Chondrocyte (in vitro differentiated cells): ENCODE results near the gene TTLL6. TPM values are rescaled to one million over a fixed set of nuclear protein-coding genes. Genes with fewer than 3 reads are reported as not detected.

Experiments
- DNase-seq: peaks from one replicate; pipeline ENCODE4 v3.0.0; 2021; ENCODE audit warnings: mixed read lengths, low spot score
- H3K27ac Mint-ChIP-seq: one replicate; pipeline ENCODE4 v1.8.0; 2021; ENCODE audit warnings: mild to moderate bottlenecking, moderate library complexity, mixed read lengths; ENCODE audit not compliant: unreplicated experiment
- H3K27me3 Mint-ChIP-seq: 2 replicates; pipeline ENCODE4 v1.8.0; 2021; ENCODE audit warnings: low read depth, mixed read lengths
- H3K36me3 Mint-ChIP-seq: 2 replicates; pipeline ENCODE4 v1.8.0; 2021; ENCODE audit warnings: low read depth, mixed read lengths
- H3K4me1 Mint-ChIP-seq: 2 replicates; pipeline ENCODE4 v1.8.0; 2021; ENCODE audit warnings: low read depth, mild to moderate bottlenecking, mixed read lengths
- H3K4me3 Mint-ChIP-seq: one replicate; pipeline ENCODE4 v1.8.0; 2021; ENCODE audit warnings: mild to moderate bottlenecking, moderate library complexity, mixed read lengths; ENCODE audit not compliant: unreplicated experiment
- H3K9me3 Mint-ChIP-seq: 2 replicates; pipeline ENCODE4 v1.8.0; 2021; ENCODE audit warnings: low read depth, mixed read lengths
- total RNA-seq: library from RNA; stranded (reverse); gene quantifications from 3 replicates; pipeline ENCODE4 v1.2.1, GENCODE V29; 2021
- TF ChIP-seq, protein P1 (sequence below): fragments of 200-600 bp; sonication (generic); IDR thresholded peaks from 2 replicates; pipeline ENCODE4 v1.5.0; 2021; ENCODE audit warnings: antibody characterized with exemption, mild to moderate bottlenecking, moderate library complexity

The TTLL6 gene
- total RNA-seq, 1 donor from 2014 or later = not detected

DNA sequence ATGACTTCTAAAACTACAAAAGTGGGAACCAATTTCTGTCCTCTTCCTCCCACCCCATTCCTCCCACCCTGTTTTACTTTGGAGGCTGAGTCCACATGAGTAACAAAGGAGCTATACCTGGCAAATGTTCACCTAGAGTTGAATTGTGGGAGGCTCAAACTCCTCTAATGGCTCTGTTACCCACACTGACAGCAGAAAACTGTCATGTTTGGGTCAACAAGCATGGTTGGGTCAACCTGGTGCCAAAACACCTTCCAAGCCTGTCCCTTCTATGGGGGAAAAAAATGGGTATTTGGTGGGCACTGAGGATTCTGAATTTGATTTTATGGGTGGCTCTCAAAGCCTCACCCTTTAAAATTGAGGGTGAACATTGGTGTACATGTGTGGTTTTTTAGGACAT lies 76.5 kb downstream of the TTLL6 start:
- DNase-seq = no peak
- peaks cover 89% of the 10 kb centered on the region for H3K27me3 Mint-ChIP-seq
- no peaks in the 10 kb centered on the region for H3K36me3 Mint-ChIP-seq
- no peak overlapping the region for H3K27ac Mint-ChIP-seq
- no peak overlapping the region for H3K4me3 Mint-ChIP-seq
- TF ChIP-seq, protein P1, sequence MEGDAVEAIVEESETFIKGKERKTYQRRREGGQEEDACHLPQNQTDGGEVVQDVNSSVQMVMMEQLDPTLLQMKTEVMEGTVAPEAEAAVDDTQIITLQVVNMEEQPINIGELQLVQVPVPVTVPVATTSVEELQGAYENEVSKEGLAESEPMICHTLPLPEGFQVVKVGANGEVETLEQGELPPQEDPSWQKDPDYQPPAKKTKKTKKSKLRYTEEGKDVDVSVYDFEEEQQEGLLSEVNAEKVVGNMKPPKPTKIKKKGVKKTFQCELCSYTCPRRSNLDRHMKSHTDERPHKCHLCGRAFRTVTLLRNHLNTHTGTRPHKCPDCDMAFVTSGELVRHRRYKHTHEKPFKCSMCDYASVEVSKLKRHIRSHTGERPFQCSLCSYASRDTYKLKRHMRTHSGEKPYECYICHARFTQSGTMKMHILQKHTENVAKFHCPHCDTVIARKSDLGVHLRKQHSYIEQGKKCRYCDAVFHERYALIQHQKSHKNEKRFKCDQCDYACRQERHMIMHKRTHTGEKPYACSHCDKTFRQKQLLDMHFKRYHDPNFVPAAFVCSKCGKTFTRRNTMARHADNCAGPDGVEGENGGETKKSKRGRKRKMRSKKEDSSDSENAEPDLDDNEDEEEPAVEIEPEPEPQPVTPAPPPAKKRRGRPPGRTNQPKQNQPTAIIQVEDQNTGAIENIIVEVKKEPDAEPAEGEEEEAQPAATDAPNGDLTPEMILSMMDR = no peak
- H3K4me1 Mint-ChIP-seq = no peaks in the 10 kb centered on the region
- H3K9me3 Mint-ChIP-seq = no peaks in the 10 kb centered on the region

DNA sequence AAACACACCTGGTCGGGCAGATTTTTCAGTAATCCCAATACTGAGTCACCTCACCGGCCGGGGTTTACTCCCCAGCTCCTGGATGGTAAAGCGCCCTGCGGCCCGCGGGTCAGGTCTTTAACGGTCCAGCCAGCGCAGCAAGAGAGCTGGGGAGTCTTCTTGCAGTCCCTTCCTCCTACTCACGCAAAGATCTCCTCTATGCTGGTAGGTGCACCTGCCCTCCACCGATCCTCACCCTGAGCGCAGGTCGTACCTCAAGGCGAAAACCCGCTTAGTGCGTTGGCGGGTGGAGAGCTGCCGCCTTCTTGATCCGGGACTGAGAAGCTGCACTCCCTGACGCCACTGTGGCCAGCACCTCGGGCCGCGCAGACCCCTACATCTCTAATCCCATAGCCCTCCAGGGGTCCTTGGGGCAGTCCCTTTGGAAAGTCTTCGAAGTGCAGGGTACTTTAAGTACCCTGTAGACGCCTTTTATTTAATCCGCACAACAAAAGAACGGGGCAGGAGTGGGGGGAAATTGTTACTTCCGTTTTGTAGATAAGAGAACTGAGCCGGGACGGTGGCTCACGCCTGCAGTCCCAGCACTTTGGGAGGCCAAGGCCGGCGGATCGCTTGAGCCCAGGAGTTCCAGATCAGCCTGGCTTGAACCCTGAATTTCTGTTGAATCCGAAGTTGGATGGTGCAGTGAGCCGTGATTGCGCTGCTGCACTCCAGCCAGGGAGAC lies 78.1 kb downstream of the TTLL6 start:
- H3K27me3 Mint-ChIP-seq = peaks cover 92% of the 10 kb centered on the region
- DNase-seq = no peak
- H3K4me1 Mint-ChIP-seq = no peaks in the 10 kb centered on the region
- no peak overlapping the region for H3K27ac Mint-ChIP-seq
- H3K4me3 Mint-ChIP-seq = no peak overlapping the region
- no peaks in the 10 kb centered on the region for H3K36me3 Mint-ChIP-seq
- no peaks in the 10 kb centered on the region for H3K9me3 Mint-ChIP-seq
- TF ChIP-seq, protein P1 = no peak

DNA sequence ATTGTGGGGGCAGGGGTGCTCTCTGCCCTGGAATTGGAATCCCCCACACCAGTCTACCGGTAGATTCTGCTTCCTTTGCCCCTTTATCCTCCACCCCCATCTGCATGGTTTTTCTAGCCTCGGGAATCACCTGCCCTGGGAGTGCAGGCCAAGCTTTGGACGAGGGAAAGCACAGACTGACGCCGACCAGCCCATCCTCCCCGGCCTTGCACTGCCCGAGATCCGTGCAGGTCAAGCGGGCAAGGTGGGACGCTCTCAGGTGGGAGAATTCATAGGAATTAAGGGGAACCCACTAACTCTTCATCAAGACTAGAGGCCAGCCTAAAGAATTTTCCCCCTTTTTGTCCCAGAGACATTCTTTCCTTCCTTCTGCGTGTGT lies 78.6 kb downstream of the TTLL6 start:
- Mint-ChIP-seq H3K4me3 (no peak overlapping the region), H3K4me1 (peaks cover 5% of the 10 kb centered on the region), H3K36me3 (peaks cover 2% of the 10 kb centered on the region), H3K9me3 (no peaks in the 10 kb centered on the region), H3K27ac (no peak overlapping the region), H3K27me3 (peaks cover 92% of the 10 kb centered on the region)
- TF ChIP-seq, protein P1 = no peak
- no peak for DNase-seq

DNA sequence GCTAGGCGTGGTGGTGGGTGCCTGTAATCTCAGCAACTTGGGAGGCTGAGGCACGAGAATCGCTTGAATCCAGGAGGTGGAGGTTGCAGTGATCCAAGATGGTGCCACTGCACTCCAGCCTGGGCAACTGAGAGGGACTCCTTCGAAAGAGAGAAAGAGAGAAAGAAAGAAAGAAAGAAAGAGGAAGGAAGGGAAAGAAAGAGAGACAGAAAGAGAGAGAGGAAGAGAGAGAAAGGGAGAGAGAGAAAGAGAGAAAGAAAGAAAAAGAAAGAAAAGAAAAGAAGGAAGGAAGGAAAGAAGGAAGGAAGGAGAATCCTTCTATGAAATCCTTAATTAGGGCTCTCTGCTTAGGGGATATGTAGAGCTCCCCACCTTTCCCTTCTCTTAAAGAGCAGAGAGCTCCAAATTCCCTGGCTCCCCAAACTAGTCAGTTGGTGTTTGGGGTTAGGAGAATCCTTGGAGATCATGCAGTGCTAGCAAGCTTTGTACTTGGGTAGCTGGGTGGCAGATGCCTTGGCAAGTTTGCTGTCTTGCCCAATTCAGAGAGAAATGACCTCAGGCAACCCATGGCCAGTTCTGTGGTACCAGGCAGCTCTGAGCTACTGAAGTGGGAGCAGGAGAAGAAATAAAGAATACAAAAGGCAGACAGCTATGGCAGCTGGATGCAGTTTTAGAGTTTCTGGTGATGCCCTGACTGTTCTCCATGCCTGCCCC lies 79.5 kb downstream of the TTLL6 start:
- peaks cover 90% of the 10 kb centered on the region for H3K27me3 Mint-ChIP-seq
- peaks cover 6% of the 10 kb centered on the region for H3K4me1 Mint-ChIP-seq
- no peak overlapping the region for H3K4me3 Mint-ChIP-seq
- TF ChIP-seq, protein P1 = no peak
- DNase-seq = no peak
- peaks cover 2% of the 10 kb centered on the region for H3K36me3 Mint-ChIP-seq
- H3K27ac Mint-ChIP-seq = no peak overlapping the region
- no peaks in the 10 kb centered on the region for H3K9me3 Mint-ChIP-seq

DNA sequence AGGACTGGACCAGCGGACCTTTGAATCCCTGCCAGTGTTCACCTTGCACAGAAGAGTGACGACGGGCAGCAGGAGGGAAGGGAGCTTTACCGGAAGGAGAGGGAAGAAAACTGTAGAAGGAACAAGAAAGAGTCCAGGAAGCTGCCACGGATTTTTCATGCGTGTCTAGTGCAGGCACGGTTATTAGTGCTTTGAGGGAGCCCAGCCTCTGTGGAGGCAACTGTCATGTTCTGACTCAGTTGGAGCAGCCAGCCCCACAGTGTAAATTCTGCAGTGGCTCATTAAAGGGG lies 82.0 kb downstream of the TTLL6 start:
- Mint-ChIP-seq H3K4me1 (peaks cover 6% of the 10 kb centered on the region), H3K27me3 (peaks cover 94% of the 10 kb centered on the region), H3K9me3 (no peaks in the 10 kb centered on the region), H3K4me3 (no peak overlapping the region), H3K27ac (no peak overlapping the region), H3K36me3 (peaks cover 2% of the 10 kb centered on the region)
- DNase-seq = no peak
- TF ChIP-seq, protein P1 = no peak
